Activated CD8-positive, alpha-beta memory T cell treated with anti-CD3 and anti-CD28 coated beads, Interleukin-2, amount 50 U/mL, for 1 hour (primary cell): ENCODE results near the gene SLC24A3.

Experiments
- DNase-seq: peaks from one replicate; pipeline ENCODE4 v3.0.0-alpha.2; 2020; ENCODE audit errors: extremely low read depth

The SLC24A3 gene

DNA sequence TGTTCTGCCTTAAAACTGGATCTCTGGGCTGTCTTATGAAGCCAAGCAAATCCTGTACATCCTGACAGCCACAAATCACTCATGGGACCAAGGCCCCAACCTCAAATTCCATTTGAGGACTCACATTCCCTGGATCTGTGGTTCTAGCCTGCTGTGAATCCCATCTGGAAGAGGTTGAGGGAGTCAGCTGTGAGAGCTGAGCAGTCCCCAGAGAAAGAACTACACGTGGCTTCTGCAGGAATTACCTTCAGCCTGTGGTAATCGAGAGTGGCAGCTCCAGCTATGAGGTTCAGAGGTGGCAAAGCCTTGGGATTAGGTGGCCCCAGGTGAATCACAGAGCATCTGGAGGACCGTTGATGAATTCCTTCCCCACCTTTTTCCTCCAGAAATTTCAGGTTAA lies 245.2 kb downstream of the SLC24A3 start:
- no peak for DNase-seq

DNA sequence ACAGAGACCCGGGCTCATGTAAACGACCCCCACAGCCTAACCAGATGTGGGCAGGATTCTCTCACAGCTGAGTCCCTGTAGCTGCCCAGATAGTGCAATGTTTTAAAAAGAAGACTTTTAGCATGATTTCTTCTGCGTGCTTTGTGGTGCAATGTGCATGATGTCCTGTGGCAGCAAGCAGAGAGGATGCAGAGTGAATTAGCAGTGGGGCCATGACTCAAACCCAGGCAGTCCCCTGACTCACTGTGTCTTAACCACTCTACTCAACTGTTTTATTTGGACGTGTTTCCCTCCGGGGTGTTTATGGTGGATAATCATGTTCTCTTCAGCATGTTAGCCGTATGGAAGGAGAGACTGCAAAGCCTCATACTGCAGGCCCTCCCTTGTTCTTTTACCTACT lies 247.9 kb downstream of the SLC24A3 start:
- DNase-seq = no peak

DNA sequence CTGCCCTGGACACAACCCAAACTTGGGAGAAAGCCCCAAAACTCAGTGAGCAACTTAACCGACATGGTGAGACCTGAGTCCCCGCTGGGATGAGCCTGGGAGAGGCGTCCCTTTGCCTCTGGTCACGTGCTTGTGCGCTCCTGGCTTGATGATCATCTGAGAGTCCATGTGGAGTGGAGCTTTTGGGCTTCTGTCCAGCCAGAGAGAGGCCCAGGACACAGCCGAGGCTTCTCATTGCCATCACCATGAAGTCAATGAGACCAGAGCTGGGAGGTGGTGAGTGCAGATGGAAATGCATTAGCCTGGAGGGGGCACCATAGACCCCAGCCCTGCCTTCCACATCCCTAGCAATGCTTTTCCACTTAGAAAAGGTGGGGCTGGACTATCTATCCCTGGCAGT lies 250.0 kb downstream of the SLC24A3 start:
- DNase-seq = no peak

DNA sequence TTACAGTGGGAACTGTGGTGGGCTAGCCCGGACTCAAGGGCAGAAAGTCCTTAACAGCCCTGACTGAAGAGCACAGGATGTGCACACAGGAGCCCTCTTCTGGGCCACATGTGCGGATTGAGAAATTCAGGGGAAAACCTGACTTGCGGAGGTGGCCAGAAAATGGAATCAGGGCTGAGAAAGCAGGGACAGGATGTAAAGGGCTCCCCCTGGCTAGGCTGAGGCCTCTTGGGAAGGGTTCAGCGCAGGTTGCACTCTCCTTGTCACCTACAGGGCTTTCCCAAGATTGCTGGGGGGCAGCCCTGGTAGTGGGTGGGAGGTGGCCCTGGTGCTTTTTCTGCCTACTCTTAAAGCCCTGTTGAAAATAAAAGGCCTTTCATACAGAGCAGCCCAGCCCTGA lies 251.2 kb downstream of the SLC24A3 start:
- no peak for DNase-seq

DNA sequence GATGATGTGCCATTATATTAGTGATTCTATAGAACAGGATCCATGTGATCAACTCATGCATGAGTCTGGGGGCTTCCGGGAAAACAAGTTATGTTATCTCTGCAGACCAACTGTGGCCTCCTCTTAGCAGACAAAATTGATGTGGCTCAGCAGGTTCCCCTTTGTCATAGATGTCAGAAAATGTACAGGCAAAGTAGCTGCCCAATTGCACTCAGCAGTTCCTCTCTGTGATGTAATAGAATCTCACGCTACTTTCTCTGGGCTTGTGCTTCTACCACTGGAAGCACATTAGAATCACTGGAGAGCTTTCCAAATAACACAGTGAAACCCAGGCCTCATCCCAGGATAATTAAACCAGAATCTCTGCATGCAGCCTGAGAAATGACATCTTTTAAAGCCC lies 253.1 kb downstream of the SLC24A3 start:
- DNase-seq = no peak

DNA sequence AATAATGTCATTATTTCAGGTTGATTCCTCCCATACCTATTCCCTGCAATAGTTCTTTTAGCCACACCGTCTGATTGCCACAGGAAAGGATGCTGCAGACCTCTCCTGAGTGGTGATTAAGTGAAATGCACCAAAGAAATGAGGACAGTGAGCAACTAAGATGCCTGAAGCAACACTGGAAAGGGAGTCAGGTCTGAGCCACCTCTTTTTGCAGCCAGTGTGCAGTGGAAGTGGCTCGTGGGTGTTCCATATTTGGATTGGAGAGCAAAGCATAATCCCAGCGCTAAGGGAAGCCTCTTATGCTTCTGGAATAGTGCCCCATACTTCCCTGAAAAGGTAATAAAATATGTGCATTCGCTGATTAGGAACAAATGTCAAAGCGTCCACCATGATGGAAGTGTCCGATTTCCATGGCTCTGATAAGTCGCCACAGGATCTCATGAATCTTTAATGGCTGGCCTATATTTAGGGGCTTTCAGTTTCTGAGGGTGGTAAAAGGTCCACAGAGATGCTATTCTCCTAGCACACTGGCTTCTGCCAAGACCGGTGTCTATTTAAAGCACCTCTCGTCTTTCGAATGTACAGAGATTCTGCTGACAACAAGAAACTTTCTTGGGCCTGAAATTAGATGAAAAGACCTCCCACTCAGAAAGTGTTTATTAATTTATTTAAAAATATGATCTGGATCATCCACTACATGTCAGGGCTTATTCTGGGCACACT lies 253.9 kb downstream of the SLC24A3 start:
- DNase-seq = no peak

DNA sequence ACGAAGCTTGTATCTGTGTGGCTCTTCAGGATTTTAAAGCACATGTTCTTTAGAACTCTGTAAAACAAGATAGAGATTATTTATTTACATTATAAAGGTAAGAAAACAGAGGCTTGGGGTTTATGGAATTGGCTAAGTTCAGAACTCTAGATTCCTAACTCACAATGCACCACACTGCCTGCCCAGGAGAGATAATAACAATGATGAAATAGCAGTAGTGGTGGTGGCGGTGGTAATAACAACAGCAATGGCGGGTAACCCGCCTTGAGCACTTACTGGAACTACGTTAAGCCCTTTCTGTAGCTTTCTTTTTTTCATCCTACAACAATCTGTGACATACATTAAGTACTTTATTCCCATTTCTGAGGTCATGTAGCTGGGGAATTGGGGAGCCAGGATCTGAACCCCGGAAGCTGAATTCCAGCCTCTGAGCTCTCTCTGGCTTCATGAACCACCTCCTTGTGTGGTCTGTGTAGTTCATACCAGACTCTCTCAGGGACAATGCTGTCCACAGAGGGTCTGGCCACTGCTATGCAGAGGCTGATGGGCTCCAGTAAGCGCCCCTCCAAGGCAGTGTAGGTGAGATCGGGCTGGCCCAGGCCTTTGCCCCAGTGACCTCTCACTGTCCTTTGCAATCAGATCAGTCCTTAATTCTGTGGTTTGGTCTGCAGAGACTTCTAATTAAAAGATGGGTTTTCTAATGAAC lies 260.9 kb downstream of the SLC24A3 start:
- no peak for DNase-seq

DNA sequence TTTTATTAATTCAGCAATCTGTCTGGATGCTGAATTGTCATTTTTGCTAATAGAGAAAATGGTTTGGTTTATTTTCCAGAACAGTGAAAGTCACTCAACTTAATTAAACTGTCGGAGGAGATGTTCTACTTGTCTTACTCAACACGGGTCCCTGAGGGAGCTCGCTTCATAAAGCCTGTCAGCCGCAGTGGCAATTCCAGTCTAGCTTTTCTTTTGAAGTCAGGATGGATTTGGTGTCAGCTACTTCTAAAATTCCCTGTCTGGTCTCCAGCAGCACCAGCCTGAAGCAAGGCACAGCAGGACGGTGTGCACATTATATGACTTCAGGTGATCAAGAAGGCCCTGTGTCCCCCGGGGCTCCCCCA lies 261.5 kb downstream of the SLC24A3 start:
- DNase-seq = no peak

DNA sequence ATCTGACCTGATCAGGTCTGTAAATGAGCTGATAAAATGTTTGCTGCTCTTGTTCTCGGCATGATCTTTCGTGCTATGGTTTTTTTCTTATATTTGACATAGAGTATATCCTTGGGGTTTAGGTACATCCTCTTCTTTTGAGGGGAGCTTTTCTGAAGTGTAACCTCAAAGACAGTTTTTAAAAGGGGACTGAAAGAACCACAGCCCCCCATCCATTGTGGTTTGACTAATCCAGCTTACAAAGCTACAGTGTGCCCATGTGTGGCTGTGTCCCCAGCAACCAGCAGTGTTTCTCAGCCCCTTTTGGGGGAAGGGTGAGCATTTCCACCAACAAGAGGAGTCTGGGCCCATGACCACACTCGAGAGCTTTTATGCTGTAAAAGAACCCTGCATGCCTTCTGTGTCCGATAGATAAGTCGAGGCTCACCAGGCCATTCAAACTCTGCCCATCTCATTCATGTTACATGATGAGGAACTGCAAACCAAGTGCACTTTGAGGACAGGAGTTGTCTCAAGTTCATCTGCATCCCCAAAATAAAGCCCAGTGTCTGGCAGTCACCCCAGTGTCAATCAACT lies 266.0 kb downstream of the SLC24A3 start:
- no peak for DNase-seq

DNA sequence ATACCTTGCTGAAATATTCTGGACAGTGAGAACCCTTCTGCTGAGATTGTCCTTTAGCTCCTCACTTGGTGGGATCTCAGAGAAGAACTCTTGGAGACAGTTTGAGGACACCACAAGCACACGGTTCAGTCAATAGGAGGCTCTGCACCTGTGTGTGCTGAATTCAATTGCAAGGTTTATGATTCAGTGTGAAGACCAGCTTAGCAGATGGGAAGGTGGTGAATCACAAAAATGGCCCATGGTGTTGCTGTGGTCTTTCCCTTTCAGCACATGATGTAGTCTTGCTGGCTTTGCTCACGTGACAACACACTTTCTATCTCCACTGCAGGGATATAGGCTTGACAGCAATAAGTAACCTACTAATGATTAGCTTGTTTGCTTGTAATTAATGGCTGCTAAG lies 270.3 kb downstream of the SLC24A3 start:
- DNase-seq = no peak

DNA sequence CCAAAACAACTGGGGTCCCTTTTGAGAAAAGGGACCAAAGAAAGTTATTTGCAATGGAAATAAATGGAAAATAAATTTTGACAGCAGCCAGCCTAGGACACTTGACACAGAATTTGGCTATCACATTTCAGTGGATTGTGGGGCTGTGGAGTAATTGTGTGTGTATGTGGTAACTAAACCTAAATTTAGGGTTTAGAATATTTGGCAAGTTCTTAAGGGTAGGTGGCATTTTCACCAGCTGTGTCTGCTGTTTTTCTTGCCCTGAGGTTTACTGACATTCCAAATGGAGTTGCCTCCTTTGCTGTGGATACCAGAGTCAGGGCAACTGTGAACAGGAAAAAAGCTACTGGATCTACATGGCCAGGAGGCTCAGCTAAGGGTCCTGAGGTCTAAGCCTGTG lies 270.9 kb downstream of the SLC24A3 start:
- no peak for DNase-seq

DNA sequence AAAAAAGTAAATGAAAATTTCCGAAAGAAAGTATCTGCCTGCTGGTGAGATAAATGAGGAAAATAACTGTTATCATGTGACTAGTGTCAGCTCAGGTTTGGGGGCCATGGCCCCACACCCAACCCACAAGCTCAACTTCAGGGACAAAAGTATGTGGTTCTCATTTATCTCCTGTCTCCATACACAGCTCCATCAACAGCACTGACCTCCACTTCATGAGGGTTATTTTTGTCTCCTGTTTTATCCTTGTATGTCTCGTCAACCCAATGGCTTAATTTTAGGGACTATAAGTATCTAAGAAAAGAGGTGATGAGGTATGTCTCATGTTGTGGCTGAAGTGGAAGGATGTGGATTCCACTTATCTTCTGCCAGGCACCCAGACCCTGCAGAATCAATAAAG lies 274.0 kb downstream of the SLC24A3 start:
- DNase-seq = no peak

DNA sequence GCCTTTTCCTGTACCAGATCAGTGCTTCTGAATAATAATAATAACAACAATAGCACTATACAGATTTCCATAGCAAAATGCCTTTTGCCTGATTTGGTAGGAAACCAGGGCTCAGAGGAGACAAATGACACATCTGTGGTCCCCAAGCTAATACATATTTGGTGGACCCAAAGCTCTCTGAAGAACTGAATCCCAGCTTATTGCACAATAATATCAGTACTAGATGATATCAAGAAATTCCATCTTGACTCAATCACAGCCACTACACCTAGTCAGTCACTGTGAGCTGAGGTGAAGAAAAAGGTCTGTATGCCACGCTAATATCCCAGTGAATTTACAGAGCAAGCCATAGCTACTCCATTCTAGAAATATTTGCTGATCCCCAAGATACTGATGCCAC lies 275.0 kb downstream of the SLC24A3 start:
- DNase-seq = no peak

DNA sequence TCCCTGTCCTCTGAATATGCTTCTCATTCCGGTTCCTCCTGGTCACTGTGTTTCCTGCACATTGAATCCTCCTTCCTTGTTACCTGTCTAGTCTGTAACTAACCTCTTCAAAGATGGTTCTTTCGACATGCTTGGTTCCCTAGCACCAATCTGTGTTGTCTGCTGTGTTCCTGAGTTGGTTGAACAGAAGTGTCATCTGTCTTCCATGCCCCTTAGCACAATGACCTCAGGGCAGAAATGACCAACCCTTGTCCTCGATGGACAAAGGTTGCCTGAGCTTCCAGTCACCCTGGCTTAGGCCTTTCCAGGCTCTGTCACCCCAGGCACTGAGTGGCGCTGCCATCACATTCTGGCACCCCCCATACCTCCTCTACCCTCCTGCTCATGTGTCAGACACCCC lies 278.8 kb downstream of the SLC24A3 start:
- no peak for DNase-seq

DNA sequence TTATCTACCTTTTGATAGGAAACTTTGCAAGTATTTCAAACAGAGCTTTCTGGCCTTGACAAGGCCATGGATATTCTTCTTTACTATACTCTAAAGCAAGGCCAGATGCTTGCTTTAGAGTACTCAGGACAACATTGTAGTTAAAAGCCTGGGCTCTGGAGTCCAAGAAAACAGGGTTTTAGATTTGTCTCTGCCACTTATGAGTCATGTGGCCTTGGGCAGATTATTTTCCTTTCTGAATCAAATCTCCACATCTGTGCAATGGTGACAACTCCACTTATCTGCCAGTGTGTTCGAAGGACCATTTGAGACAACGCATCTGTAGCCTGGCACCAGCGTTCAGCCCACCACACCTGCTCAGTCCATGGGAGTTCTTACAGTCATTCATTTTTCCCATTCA lies 279.7 kb downstream of the SLC24A3 start:
- no peak for DNase-seq

DNA sequence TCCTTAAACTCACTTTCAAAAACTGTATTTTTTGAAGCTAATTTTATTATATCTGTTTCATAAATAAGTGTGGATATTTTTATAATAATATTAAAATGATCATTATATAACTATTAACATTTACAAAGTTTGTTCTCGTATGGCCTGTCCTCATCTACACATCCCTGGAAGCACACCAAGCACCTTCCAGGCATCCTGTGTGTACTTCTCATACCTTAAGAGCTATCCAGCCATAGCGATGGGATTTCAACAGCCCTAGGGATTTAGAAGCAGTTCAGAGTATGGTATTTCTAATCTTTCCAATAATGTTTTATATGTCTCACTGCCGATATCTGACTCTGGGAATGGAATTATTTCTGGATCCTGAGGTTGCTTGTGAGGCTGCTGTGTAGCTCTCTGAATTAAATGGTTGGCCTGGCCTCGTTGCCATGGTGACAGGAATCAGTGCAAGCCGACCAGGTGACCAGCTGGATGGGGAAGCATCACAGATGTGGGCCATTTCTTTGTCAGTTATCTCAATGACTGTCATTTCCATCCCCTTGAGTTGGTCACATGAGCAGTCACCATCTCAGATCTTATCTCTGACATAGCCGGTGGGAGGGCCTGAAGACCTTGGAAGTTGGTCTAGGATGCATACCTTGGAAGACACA lies 280.4 kb downstream of the SLC24A3 start:
- DNase-seq = no peak

DNA sequence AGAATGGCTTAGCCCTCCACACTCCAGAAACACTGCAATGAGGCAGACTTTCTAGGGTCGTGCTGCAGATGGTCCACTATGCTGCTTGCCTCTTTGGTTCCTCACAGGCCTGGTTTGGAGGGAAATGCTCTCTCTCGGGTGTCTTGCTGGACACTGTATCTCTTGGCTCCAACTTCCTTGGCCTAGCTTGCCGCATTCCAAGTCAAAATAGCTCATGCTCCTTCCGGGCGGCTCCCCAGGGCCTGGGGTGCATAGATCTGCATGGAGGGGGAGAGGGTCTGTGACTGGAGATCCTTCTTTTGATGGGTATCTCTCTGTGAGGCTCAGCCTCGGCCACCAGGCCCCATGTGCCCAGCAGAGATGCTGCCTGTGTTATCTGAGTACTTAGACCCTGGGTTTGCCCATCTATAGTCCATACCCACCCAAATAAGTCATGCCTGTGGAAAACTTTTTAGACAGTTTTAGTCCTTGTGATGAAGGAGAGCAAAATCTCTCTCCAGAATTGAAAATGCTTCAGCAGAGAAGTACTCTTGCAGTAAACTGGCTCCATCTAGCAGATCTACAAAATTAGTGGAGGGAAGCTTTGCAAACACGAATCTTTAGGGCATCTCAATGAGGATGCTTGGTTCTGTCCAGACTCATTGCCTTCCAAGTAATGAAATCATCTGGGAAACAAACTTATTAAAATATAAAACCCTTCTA lies 281.5 kb downstream of the SLC24A3 start:
- DNase-seq = no peak

DNA sequence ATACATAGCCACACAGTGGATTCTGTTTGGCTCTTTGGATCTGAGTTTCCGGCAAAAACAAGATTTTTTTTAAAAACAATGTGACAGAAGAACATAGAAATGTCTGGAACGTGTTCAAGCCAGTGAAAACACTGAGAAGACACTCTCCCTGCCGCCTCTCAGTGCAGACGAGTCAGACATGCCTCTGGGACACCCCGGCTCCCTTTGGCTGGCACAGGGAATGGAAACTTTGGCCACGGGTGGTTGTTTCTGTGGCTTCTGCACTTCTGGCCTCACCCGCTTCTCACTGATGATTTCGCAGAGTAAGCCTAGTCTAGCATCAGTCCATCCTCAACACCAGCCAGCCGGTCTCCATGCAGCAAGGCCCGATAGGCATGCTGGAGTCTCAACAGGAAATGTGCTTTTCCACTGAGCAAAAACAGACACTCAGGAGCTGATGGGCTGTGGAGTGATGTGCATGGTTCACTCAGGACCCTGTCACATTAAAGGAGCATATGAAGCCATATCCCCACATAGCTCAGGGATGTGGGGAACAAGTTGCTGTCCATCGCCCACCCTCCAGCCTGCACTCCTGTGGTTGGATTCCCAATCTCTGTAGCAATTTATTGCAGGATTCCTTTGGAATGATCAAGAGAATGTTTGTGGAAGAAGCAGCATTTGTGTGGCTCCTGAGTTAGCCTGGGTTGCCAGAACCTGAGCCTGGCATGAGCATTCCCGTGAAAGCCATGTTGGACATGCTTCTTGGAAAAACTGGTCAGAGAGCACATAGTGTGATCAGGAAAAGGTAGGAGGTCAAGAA lies 283.7 kb downstream of the SLC24A3 start:
- DNase-seq = no peak

DNA sequence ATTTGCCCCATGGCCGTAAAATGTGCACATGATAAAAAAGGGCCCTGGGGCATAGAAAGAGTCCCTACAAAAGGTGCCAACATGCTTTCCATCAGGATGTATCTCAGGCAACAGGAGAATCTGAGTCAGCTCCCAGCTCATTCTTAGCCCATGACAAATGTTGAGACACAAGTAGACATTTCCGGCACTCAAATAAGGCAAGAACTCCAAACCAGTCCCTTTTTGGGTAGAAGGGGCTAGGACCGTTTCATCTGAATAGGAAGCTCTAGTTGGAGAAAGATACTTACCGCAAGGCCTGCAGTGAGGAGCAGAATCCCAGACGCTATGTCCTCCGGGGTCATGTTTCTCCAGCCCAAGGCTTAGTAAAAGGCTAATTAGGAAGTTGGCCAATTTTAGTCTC lies 284.6 kb downstream of the SLC24A3 start:
- no peak for DNase-seq

DNA sequence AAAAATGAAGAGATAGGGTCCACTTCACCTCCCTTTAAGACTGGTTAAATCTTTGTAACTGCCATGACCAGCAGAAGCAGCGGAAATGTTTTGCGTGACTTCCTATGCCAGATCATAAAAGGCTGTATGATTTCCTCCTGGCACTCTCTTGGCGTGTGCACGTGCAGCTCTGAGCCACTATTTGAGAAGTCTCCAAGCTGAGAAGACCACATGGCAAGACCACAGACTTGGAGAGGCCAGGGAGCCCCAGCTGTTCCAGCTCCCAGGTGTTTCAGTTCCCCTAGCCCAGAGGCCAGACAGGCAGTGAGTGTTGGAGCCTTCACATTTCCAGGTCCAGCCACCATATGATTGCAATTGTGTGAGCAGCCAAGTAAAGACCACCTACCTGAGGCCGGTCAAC lies 286.3 kb downstream of the SLC24A3 start:
- no peak for DNase-seq

DNA sequence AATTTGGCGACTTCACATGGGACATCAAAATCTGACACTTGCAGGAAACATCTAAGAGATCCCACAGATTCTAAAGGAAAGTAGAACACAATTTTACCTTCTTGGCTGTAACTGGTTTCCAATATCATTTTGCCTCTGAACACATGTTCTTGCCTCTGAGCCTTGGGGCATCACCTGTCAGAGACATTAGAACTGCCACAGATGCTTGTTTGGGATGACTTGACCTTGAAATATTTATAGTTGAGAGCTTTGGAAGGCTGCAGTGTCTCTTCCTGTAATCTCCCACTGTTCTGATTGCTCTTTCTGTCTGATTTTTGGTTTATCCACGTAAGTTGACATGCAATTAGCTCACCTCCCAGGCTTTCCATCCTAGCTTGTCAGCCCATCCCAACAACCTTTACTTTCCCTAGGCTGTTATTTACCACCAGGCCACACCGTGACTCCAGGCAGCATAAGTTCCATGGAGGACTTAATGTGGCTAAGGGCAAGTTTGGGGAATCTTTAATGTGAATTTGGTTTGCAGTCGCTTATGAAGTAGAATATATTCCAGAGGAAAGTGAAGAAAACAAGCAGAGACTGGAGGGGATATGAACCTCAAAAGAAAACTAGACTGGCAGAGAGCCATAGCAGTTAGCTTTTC lies 289.2 kb downstream of the SLC24A3 start:
- DNase-seq = no peak
